Type B pancreatic cell (in vitro differentiated cells): ENCODE results near the gene TBXT. TPM values are rescaled to one million over a fixed set of nuclear protein-coding genes. Genes with fewer than 3 reads are reported as not detected.

Experiments used
- DNase-seq: peaks from one replicate; pipeline ENCODE4 v3.0.0; 2021; ENCODE audit warnings: mixed read lengths; ENCODE audit not compliant: unreplicated experiment; ENCODE audit errors: extremely low spot score
- H3K27ac Mint-ChIP-seq: 2 replicates; pipeline ENCODE4 v1.8.0; 2021; ENCODE audit warnings: mild to moderate bottlenecking, mixed read lengths
- H3K27me3 Mint-ChIP-seq: 2 replicates; pipeline ENCODE4 v1.8.0; 2021; ENCODE audit warnings: mixed read lengths
- H3K36me3 Mint-ChIP-seq: 2 replicates; pipeline ENCODE4 v1.8.0; 2021; ENCODE audit warnings: mixed read lengths
- H3K4me1 Mint-ChIP-seq: one replicate; pipeline ENCODE4 v1.8.0; 2021; ENCODE audit warnings: mixed read lengths; ENCODE audit not compliant: unreplicated experiment
- H3K4me3 Mint-ChIP-seq: 2 replicates; pipeline ENCODE4 v1.8.0; 2021; ENCODE audit warnings: mild to moderate bottlenecking, mixed read lengths
- H3K9me3 Mint-ChIP-seq: 2 replicates; pipeline ENCODE4 v1.8.0; 2021; ENCODE audit warnings: mixed read lengths
- CTCF ChIP-seq: fragments of 200-600 bp; sonication (generic); conservative IDR thresholded peaks from 2 replicates; pipeline ENCODE4 v1.5.0; 2021; ENCODE audit warnings: antibody characterized with exemption, mild to moderate bottlenecking
- total RNA-seq: library from RNA; stranded (reverse); gene quantifications from 2 replicates; pipeline ENCODE4 v1.2.1, GENCODE V29; 2021; ENCODE audit warnings: low replicate concordance

The TBXT gene
- total RNA-seq, 1 donor from 2014 or later = 0.85 TPM

GRCh38 chr6:166165558-166166313, 1.9 kb downstream of the TBXT start:
- no peak for DNase-seq
- TF ChIP-seq CTCF = no peak
- H3K9me3 Mint-ChIP-seq = no peaks in the 10 kb centered on the region
- peaks cover 6% of the 10 kb centered on the region for H3K4me1 Mint-ChIP-seq
- H3K4me3 Mint-ChIP-seq = no peak overlapping the region
- no peak overlapping the region for H3K27ac Mint-ChIP-seq
- H3K27me3 Mint-ChIP-seq = peaks cover 68% of the 10 kb centered on the region
- no peaks in the 10 kb centered on the region for H3K36me3 Mint-ChIP-seq

DNA sequence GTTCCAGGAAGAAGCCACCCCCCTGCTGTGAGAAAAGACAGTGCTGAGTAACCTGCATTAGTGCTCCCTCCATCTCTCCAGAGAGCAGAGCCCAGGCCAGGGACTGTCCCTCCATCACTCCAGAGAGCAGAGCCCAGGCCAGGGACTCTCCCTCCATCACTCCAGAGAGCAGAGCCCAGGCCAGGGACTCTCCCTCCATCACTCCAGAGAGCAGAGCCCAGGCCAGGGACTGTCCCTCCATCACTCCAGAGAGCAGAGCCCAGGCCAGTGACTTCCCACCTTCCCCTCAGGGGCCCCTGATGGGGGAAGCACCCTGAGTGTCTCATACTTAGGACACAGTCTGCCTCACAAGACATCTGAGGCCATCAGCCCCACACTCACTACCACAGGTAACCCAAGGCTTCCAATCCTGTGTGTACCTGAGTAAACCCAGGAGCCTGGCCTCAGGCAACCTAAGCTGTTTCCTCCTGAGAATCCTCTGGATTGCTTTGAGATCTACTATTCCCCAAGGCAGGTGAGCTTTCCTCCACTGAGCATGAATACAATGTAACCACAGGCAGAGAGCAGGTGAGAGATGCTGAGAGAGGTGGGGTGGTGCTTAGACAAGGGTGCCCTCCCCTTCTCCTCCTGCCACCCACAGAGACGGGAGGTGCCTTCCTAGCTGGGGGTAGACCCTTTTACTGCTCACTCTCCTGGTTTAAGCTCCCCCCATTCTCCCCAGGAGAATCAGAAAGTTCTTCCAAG, 4.9 kb downstream of the TBXT start:
- no peaks in the 10 kb centered on the region for H3K36me3 Mint-ChIP-seq
- H3K27ac Mint-ChIP-seq = no peak overlapping the region
- no peaks in the 10 kb centered on the region for H3K9me3 Mint-ChIP-seq
- no peak for DNase-seq
- no peak overlapping the region for H3K4me3 Mint-ChIP-seq
- no peaks in the 10 kb centered on the region for H3K4me1 Mint-ChIP-seq
- H3K27me3 Mint-ChIP-seq = peaks cover 82% of the 10 kb centered on the region
- no peak for TF ChIP-seq CTCF

- Mint-ChIP-seq H3K4me3 (no peak overlapping the region), H3K27me3 (peaks cover 65% of the 10 kb centered on the region), H3K4me1 (no peaks in the 10 kb centered on the region), H3K9me3 (no peaks in the 10 kb centered on the region), H3K36me3 (no peaks in the 10 kb centered on the region), H3K27ac (no peak overlapping the region)
- DNase-seq = no peak
- TF ChIP-seq CTCF = no peak
Measured at GRCh38 chr6:166157930-166158617, 9.6 kb downstream of the TBXT start.

GRCh38 chr6:166156942-166157341, 10.7 kb downstream of the TBXT start:
- no peak for DNase-seq
- no peak overlapping the region for H3K27ac Mint-ChIP-seq
- no peaks in the 10 kb centered on the region for H3K9me3 Mint-ChIP-seq
- peaks cover 60% of the 10 kb centered on the region for H3K27me3 Mint-ChIP-seq
- peak; percentile 66 for TF ChIP-seq CTCF
- no peaks in the 10 kb centered on the region for H3K36me3 Mint-ChIP-seq
- no peak overlapping the region for H3K4me3 Mint-ChIP-seq
- H3K4me1 Mint-ChIP-seq = no peaks in the 10 kb centered on the region

DNA sequence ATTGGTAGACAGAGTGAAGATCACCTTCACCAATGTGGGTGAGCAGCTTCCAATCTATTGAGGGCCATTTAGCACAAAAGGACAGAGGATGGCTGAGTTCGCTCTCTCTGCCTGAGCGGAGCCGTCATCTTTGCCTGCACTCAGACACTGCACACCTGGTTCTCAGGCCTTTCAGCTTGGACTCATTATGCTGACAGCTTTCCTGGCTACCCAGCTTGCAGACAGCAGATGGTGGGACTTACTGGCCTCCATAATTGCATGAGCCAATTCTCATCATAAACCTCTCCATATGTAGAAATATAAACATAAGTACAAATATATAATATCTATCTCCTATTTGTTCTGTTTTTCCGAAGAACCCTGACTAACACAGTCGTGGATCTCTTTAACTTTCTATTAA, 13.7 kb downstream of the TBXT start:
- DNase-seq = no peak
- H3K36me3 Mint-ChIP-seq = no peaks in the 10 kb centered on the region
- no peak overlapping the region for H3K27ac Mint-ChIP-seq
- peaks cover 34% of the 10 kb centered on the region for H3K27me3 Mint-ChIP-seq
- H3K9me3 Mint-ChIP-seq = no peaks in the 10 kb centered on the region
- H3K4me1 Mint-ChIP-seq = no peaks in the 10 kb centered on the region
- TF ChIP-seq CTCF = no peak
- H3K4me3 Mint-ChIP-seq = no peak overlapping the region
